ENCODE data around the gene KYAT1. TPM values are rescaled to one million over a fixed set of nuclear protein-coding genes. Genes with fewer than 3 reads are reported as not detected.

The KYAT1 gene
- total and polyA plus RNA-seq, 2 of the 8 experiments (the other 6 are each of a cell fraction or from before 2014, with no cell fraction given), result 30.4 to 42.2 TPM

- H3K14ac ChIP-seq (ENCODE audit: insufficient read length), result no peak within 1 kb of the TSS
- ChIA-PET POLR2A (ENCODE audit: partially characterized antibody) (interaction anchor here (1.2 to 2.9 kb wide), 8 partner anchors 8 to 236 kb away, joined by 3 to 18 read pairs (median 5); partner anchors contain the start of genes KYAT1 and LRRC8A), CTCF (ENCODE audit: partially characterized antibody) (interaction anchor here (0.8 to 9.7 kb wide), 5 partner anchors 9 to 58 kb away, joined by 3 to 139 read pairs (median 7); no protein-coding TSS in a partner anchor)
- no peaks in the 10 kb centered on the region for H3K27me3 ChIP-seq (replicated peaks in 1 of 4; ENCODE audit: control insufficient read depth in 3 of 4, extremely low read depth in 1 of 4, insufficient read depth in 3 of 4, low read length in 3 of 4)
- no peaks in the 10 kb centered on the region for H3K79me1 ChIP-seq (ENCODE audit: low read depth, low read length)
- peak within 1 kb of the TSS; percentile 46 to 70; a peak in 3 of 4 replicates for H3K4me2 ChIP-seq (ENCODE audit: insufficient read depth in 1 of 2, low read depth in 2 of 2, low read length in 2 of 2)
- peaks cover 2% of the 10 kb centered on the region; the same call in 1 of the 2 replicates for H3K23me2 ChIP-seq (ENCODE audit: low read depth, low read length)
- no peak within 1 kb of the TSS for H3K23ac ChIP-seq (ENCODE audit: insufficient read length)
- 87% methylated on average over 13 of the region's 13 CpGs; no CpG with 5 or more reads in 1 of the 2 experiments for WGBS, 2 experiments (ENCODE audit: extremely low coverage in 1 of 2, insufficient coverage in 1 of 2, insufficient read length in 1 of 2, insufficient replicate concordance in 2 of 2, low coverage in 1 of 2, low lambda C conversion rate in 2 of 2, missing lambda C conversion rate in 1 of 2)
- H4K20me1 ChIP-seq (replicated peaks in 1 of 2; ENCODE audit: control insufficient read depth in 1 of 2, insufficient read depth in 2 of 2, low read length in 2 of 2), result peaks cover 3% of the 10 kb centered on the region in 2 experiments
- no peak for DNase-seq (ENCODE audit: low read depth in 1 of 2, low spot score in 2 of 2)
- TF ChIP-seq PHF8 (conservative IDR thresholded peaks at IDR 0.05; ENCODE audit: low read depth, low read length) (no peak), EP300 (IDR thresholded peaks at IDR 0.05; ENCODE audit: borderline replicate concordance in 1 of 2, low read depth in 2 of 2, low read length in 2 of 2) (no peak), NANOG (IDR thresholded peaks at IDR 0.05; ENCODE audit: insufficient read depth, low read depth, low read length, poor library complexity, severe bottlenecking) (no peak), RFX5 (IDR thresholded peaks at IDR 0.05; ENCODE audit: borderline replicate concordance, low read depth, low read length) (no peak), HDAC2 (IDR thresholded peaks at IDR 0.05; ENCODE audit: borderline replicate concordance in 1 of 2, low read depth in 2 of 2, low read length in 2 of 2) (no peak), CTBP2 (IDR thresholded peaks at IDR 0.05; ENCODE audit: borderline replicate concordance, insufficient read depth, insufficient read length, low read length) (no peak), SIRT6 (IDR thresholded peaks at IDR 0.05; ENCODE audit: low read length) (no peak), MAFK (IDR thresholded peaks at IDR 0.05; ENCODE audit: low read depth, low read length) (no peak)
- TF ChIP-seq, protein P1, sequence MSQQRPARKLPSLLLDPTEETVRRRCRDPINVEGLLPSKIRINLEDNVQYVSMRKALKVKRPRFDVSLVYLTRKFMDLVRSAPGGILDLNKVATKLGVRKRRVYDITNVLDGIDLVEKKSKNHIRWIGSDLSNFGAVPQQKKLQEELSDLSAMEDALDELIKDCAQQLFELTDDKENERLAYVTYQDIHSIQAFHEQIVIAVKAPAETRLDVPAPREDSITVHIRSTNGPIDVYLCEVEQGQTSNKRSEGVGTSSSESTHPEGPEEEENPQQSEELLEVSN (IDR thresholded peaks at IDR 0.05), result no peak
- H4K91ac ChIP-seq (replicated peaks; ENCODE audit: insufficient read length, low read length), result peak within 1 kb of the TSS; percentile 72
- H3K9me3 ChIP-seq (ENCODE audit: insufficient read depth in 2 of 2, low read depth in 1 of 2, low read length in 1 of 2), result no peaks in the 10 kb centered on the region
- H3K4me1 ChIP-seq (replicated peaks in 1 of 4; ENCODE audit: control insufficient read depth in 3 of 4, insufficient read depth in 4 of 4, low read length in 3 of 4), result peaks cover 0 to 10% (median 4%) of the 10 kb centered on the region in 4 experiments; a peak in 5 of 7 replicates
- H2BK120ac ChIP-seq (replicated peaks; ENCODE audit: low read depth, low read length), result no peak within 1 kb of the TSS
- H3K9ac ChIP-seq (replicated peaks in 1 of 4; ENCODE audit: extremely low read depth in 1 of 4, low read depth in 3 of 4, low read length in 3 of 4), result peak within 1 kb of the TSS in 3 of 4 experiments; percentile 50 to 65 (median 59); a peak in 3 of 7 replicates
- peak within 1 kb of the TSS; percentile 88 for H2BK5ac ChIP-seq (ENCODE audit: low read depth, low read length)
- H2BK15ac ChIP-seq (ENCODE audit: low read length), result peak within 1 kb of the TSS; percentile 72; the same call in 1 of the 2 replicates
- H2BK20ac ChIP-seq (ENCODE audit: low read length), result peak within 1 kb of the TSS; percentile 90; the same call in 1 of the 2 replicates
- peaks cover 0 to 2% of the 10 kb centered on the region in 2 experiments; a peak in 1 of 4 replicates for H3K79me2 ChIP-seq (ENCODE audit: control insufficient read depth in 1 of 2, insufficient read depth in 2 of 2, low read length in 2 of 2)
- peak within 1 kb of the TSS; percentile 76 for H3K4ac ChIP-seq (replicated peaks; ENCODE audit: insufficient read length, low read depth, low read length)
- FAIRE-seq, result no peak
- peak within 1 kb of the TSS; percentile 50; the same call in 1 of the 2 replicates for H3K27ac ChIP-seq (ENCODE audit: low read depth, low read length)
- peak within 1 kb of the TSS in 3 of 4 experiments; percentile 39 to 73 (median 73); a peak in 5 of 8 replicates for H3K4me3 ChIP-seq (ENCODE audit: extremely low read depth in 1 of 4, insufficient read depth in 2 of 4, low read depth in 3 of 4, low read length in 4 of 4)
- H4K8ac ChIP-seq (ENCODE audit: extremely low read depth, insufficient read depth, low read length), result peak within 1 kb of the TSS; percentile 90
- peak within 1 kb of the TSS; percentile 53 for H4K5ac ChIP-seq (ENCODE audit: insufficient read length, low read depth, low read length)
- 0 out of 2 replicates have a peak within 1 kb of the TSS, but pooled peaks have one; percentile 30 for H2AK5ac ChIP-seq (ENCODE audit: low read depth, low read length)
- H3K56ac ChIP-seq (replicated peaks; ENCODE audit: insufficient read length, low read depth, low read length), result peak within 1 kb of the TSS; percentile 67
- peak within 1 kb of the TSS; percentile 90 for H2BK12ac ChIP-seq (ENCODE audit: low read depth, low read length)
- peak within 1 kb of the TSS; percentile 62 for H2AFZ ChIP-seq (ENCODE audit: low read length)
- peak within 1 kb of the TSS; percentile 90 for H3K18ac ChIP-seq (ENCODE audit: extremely low read depth, low read length)
- H3K36me3 ChIP-seq (ENCODE audit: control insufficient read depth in 2 of 4, insufficient read depth in 4 of 4, low read length in 3 of 4), result peaks cover 0 to 23% (median 16%) of the 10 kb centered on the region in 4 experiments
Measured at GRCh38 chr9:128920381-128921058, 38.8 kb upstream of the KYAT1 start, which contains the start of gene PHYHD1. TSS of gene PHYHD1 (plus strand) at chr9:128920982. CDS start at chr9:128922324, 1,342 bp downstream.

Data from H1 (cell line).